ENCODE results near the gene RPL29.

DNA sequence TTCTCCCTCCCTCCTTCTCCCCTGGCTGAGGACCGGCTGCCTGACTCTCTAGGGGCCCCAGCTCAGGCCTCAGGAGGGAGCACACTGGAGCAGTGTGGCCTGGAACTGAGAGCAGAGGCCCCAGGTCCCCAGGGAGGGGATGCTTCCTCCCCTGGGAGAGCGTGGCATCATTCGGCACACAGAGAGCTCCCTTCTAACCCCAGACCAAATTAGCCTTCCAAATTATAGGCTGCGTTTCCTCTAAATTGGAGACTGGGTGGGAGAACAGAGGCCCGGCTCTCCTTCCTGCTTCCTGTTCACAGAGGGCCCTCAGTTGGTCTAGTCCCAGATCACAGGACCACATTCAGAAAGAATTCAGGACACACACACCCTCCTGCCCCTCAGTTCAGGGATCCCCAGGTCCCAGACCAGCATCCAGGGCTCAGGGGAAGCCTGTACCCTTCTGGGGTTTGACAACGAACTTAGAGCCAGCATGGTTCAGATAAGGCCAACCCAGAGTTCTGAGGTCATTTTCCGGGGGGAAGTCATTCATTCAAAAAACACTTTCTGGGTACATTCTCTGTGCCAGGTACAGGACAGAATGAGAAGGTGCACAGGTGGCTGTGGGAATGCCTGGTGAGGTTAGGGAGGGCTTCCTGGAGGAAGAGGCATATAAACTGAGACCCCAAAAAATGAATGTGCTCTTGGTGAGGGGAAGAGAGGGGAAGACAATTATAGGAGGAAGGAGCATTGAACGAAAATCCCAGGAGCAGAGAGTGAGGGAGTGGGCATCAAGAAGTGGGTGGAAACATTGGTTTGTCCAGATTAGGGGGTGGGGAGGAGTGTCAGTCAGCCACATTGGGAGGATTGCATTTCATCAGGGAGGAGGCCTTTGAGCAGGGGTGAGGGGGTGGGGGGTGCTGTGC is 28.4 kb upstream of the RPL29 start:
- TF ChIP-seq, protein P1, sequence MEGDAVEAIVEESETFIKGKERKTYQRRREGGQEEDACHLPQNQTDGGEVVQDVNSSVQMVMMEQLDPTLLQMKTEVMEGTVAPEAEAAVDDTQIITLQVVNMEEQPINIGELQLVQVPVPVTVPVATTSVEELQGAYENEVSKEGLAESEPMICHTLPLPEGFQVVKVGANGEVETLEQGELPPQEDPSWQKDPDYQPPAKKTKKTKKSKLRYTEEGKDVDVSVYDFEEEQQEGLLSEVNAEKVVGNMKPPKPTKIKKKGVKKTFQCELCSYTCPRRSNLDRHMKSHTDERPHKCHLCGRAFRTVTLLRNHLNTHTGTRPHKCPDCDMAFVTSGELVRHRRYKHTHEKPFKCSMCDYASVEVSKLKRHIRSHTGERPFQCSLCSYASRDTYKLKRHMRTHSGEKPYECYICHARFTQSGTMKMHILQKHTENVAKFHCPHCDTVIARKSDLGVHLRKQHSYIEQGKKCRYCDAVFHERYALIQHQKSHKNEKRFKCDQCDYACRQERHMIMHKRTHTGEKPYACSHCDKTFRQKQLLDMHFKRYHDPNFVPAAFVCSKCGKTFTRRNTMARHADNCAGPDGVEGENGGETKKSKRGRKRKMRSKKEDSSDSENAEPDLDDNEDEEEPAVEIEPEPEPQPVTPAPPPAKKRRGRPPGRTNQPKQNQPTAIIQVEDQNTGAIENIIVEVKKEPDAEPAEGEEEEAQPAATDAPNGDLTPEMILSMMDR (IDR thresholded peaks at IDR 0.05; ENCODE audit: insufficient read depth, low read length, poor library complexity, severe bottlenecking) = no peak
- TF ChIP-seq EZH2phosphoT487 (conservative IDR thresholded peaks at IDR 0.05; ENCODE audit: low read length) = no peak

All from SU-DHL-6 (cell line).